Heart left ventricle (tissue), 16 donors: ENCODE results near the gene PTPRN2. TPM values are rescaled to one million over a fixed set of nuclear protein-coding genes. Genes with fewer than 3 reads are reported as not detected.

ENCODE experiments used
- ATAC-seq, 4 donors: fragments of 200-7000 bp; cut with Tn5 transposase; one replicate each; pipeline ENCODE4 v1.9.1; 2020 to 2022; ENCODE audit warnings: moderate library complexity in 4 of 4, mild to moderate bottlenecking in 3 of 4, moderate number of reproducible peaks in 1 of 4
- DNase-seq, 5 donors: peaks; one replicate each; pipeline ENCODE4 v3.0.0-alpha.2; 2020
- H3K27ac ChIP-seq, 12 donors: fragments of 200-600 bp; sonication (generic) in 4 of 12; one replicate each; pipeline versions ENCODE4 v1.5.0 to v1.8.0; 2016 to 2022; ENCODE audit warnings: mild to moderate bottlenecking in 2 of 12
- H3K27me3 ChIP-seq, 9 donors: fragments of 200-600 bp; sonication (generic) in 2 of 9; one replicate each; pipeline versions ENCODE4 v1.5.1 to v1.8.0; 2016 to 2022; ENCODE audit warnings: mild to moderate bottlenecking in 3 of 9
- H3K36me3 ChIP-seq, 9 donors: fragments of 200-600 bp; sonication (generic) in 2 of 9; one replicate each; pipeline versions ENCODE4 v1.5.0 to v1.8.0; 2018 to 2022; ENCODE audit warnings: mild to moderate bottlenecking in 2 of 9
- H3K4me1 ChIP-seq, 12 donors: fragments of 200-600 bp; sonication (generic) in 4 of 12; one replicate each; pipeline versions ENCODE4 v1.5.0 to v1.8.0; 2016 to 2022; ENCODE audit warnings: mild to moderate bottlenecking in 3 of 12
- H3K4me3 ChIP-seq, 12 donors: fragments of 200-600 bp; sonication (generic) in 4 of 12; one replicate each; pipeline versions ENCODE4 v1.5.0 to v1.8.0; 2017 to 2022; ENCODE audit warnings: mild to moderate bottlenecking in 9 of 12, moderate library complexity in 4 of 12
- H3K9me3 ChIP-seq, 12 donors: fragments of 200-600 bp; sonication (generic) in 4 of 12; one replicate each; pipeline versions ENCODE4 v1.5.0 to v1.8.0; 2016 to 2022; ENCODE audit warnings: mild to moderate bottlenecking in 1 of 12
- POLR2A ChIP-seq, 2 donors: fragments of 450-650 bp; IDR thresholded peaks; one replicate each; pipeline ENCODE4 v1.6.1; 2017; ENCODE audit warnings: antibody characterized with exemption in 2 of 2, mild to moderate bottlenecking in 2 of 2, moderate library complexity in 2 of 2
- WGBS, 4 donors: extraction: QIAGEN DNeasy Blood & Tissue Kit in 2 of 4; methylation state at CpG; one replicate each; pipeline versions ENCODE4 v1.1.5 to v1.1.7; 2013 to 2018; 5-methylcytosine and 5-hydroxymethylcytosine counted together
- intact Hi-C, 10 donors: fragments of 100-400 bp; cut with DNase I; formaldehyde crosslinking; loops; one replicate each; pipeline versions ENCODE4 v1.11.1 to v1.14.2; 2022
- polyA plus RNA-seq, 2 donors: library from polyadenylated mRNA; stranded (reverse); fragments of 200-250 nt; gene quantifications; one replicate each; pipeline ENCODE4 v1.2.3, GENCODE V29; 2013
- total RNA-seq, 9 donors: library from RNA; depleted of rRNA in 2 of 9; stranded (reverse); fragments of >200 nt in 2 of 9; fragmentation: NEBNext Ultra II Directional in 3 of 9; extraction: Animal tissue kit (Norgen Biotek cat#: 25700) in 3 of 9; gene quantifications; one replicate each; pipeline versions ENCODE4 v1.1.0 to v1.2.4, GENCODE V29; 2016 to 2023
- TF ChIP-seq, protein P1 (sequence below), 12 donors: fragments of 200-600 bp; sonication (generic) in 4 of 12; IDR thresholded peaks; one replicate each; pipeline versions ENCODE4 v1.5.0 to v1.8.0; 2018 to 2022; ENCODE audit warnings: antibody characterized with exemption in 12 of 12, mild to moderate bottlenecking in 5 of 12
- donor health status: ischemic (EF 13 %, LVEDD 7.1; RV severe dilation, severe dysfunction).
- donor health status: healthy with polysubstance abuse.
- donor health status: DM: no; HTN: yes; CAD: no.
- donor health status: DM: no; HTN: no; CAD: no.
- donor health status: ischemic (EF 25% LVEDD 6.9; RV normal size, moderate dysfunction).
- donor health status: ischemic (EF 25% LVEDD 5.7; RV mildly dilated, moderate dysfunction).
- donor health status: healthy.
- donor health status: DM: yes; HTN: yes; CAD: no.
- donor health status: ischemic (EF 35%, LVEDD 5.7; RV mildly dilated, moderate dysfunction).
- donor health status: nonischemic (EF 11% LVEDD 7.7; RV severe dilation, severe dysfunction).
- donor health status: DM: yes; HTN: yes; CAD: no.
- donor health status: PGD.
- donor health status: ischemic (EF 29% LVEDD 5.4; RV normal size, mild dysfunction).
- donor health status: nonischemic (EF 23%, LVEDD 6.1; RV moderate dilation, normal function).

PTPRN2 gene
- total and polyA plus RNA-seq, 11 donors = 0.61 to 2.3 (median 1.3) TPM

DNA sequence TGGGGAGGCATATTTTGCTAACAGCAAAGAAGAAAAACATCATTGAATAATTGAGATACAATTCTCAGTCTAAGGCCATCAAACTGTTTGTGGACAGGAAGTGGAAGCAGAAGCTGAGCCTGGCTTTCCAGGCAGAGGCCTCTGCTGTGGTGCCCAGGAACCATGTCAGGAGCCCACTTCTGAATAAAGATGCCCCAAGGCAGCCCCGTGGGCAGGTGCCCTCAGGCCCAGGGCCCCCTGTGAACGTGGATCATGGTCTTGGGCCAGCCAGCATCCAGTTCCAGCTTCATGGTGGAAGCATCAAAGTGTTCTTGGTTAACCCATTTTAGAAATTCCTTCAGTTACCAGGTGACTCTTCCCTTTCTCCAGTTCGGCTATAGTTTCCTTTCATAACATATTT lies 346.8 kb downstream of the PTPRN2 start:
- DNase-seq = no peak
- no peak for ATAC-seq

DNA sequence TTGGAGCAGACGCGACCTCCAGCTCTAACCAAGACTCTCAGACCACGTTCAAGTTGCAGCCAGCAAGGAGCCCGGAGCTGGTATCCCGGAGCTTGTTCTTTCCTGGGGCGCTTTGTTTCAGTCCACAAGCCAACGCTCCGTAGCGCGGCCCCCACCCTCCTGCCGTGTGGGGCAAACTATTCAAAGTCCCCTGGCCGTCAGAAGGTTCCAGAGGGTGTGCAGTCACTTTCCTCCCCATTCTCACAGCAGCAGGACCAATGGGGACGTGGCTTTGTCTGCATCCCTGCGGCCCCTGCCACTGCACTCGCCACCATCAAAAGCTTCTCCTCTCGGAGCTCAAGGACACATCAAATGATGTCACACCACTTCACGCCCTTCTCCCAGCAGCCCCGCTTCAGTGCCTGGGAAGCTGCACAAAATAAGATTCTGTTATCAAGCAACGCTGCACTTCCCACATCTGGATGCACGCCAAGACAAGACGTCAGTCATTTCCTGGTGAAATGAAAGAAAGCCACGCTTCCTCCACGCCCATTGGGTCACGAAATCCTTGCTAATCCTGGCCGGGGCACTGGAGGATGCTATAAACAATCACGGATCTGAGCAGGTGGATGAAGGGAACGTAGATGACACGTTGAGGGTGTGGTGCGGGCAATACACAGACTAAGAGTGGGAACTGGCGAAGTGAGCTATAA lies 348.2 kb downstream of the PTPRN2 start:
- intact Hi-C loops = loop anchor here in 1 of 10 donors (2.0 kb wide), 1 partner anchor 77 kb away; no protein-coding TSS in a partner anchor
- 48 to 64% (median 56%) methylated on average over 30 of the region's 30 CpGs for WGBS, 4 donors
- Histone ChIP-seq H3K27me3 (no peaks in the 10 kb centered on the region), H3K27ac (peak overlapping the region in 4 of 12 donors; percentile 32 to 52 (median 43)), H3K4me1 (no peaks in the 10 kb centered on the region), H3K4me3 (peak overlapping the region in 5 of 12 donors; percentile 3 to 31 (median 19)), H3K36me3 (no peaks in the 10 kb centered on the region), H3K9me3 (peaks cover 0 to 5% (median 0%) of the 10 kb centered on the region in 12 donors)
- DNase-seq (peak in 4 of 5 donors; percentile 47 to 74 (median 60)), ATAC-seq (peak in 3 of 4 donors; percentile 31 to 72 (median 51))
- TF ChIP-seq, protein P1, sequence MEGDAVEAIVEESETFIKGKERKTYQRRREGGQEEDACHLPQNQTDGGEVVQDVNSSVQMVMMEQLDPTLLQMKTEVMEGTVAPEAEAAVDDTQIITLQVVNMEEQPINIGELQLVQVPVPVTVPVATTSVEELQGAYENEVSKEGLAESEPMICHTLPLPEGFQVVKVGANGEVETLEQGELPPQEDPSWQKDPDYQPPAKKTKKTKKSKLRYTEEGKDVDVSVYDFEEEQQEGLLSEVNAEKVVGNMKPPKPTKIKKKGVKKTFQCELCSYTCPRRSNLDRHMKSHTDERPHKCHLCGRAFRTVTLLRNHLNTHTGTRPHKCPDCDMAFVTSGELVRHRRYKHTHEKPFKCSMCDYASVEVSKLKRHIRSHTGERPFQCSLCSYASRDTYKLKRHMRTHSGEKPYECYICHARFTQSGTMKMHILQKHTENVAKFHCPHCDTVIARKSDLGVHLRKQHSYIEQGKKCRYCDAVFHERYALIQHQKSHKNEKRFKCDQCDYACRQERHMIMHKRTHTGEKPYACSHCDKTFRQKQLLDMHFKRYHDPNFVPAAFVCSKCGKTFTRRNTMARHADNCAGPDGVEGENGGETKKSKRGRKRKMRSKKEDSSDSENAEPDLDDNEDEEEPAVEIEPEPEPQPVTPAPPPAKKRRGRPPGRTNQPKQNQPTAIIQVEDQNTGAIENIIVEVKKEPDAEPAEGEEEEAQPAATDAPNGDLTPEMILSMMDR (IDR thresholded peaks at IDR 0.05) = no peak
- TF ChIP-seq POLR2A (IDR thresholded peaks at IDR 0.05) = no peak

More for the DNA sequence above, 346.8 kb downstream of the PTPRN2 start:
- TF ChIP-seq, protein P1 (IDR thresholded peaks at IDR 0.05) = no peak
- TF ChIP-seq POLR2A (IDR thresholded peaks at IDR 0.05) = no peak
- H3K4me3 ChIP-seq = no peak overlapping the region
- no peaks in the 10 kb centered on the region for H3K4me1 ChIP-seq
- H3K36me3 ChIP-seq = no peaks in the 10 kb centered on the region
- no peaks in the 10 kb centered on the region for H3K27me3 ChIP-seq
- WGBS, 4 donors = 51 to 89% (median 80%) methylated on average over 3 of the region's 3 CpGs
- H3K27ac ChIP-seq = no peak overlapping the region
- no peaks in the 10 kb centered on the region for H3K9me3 ChIP-seq
- intact Hi-C loops = no loop called here

DNA sequence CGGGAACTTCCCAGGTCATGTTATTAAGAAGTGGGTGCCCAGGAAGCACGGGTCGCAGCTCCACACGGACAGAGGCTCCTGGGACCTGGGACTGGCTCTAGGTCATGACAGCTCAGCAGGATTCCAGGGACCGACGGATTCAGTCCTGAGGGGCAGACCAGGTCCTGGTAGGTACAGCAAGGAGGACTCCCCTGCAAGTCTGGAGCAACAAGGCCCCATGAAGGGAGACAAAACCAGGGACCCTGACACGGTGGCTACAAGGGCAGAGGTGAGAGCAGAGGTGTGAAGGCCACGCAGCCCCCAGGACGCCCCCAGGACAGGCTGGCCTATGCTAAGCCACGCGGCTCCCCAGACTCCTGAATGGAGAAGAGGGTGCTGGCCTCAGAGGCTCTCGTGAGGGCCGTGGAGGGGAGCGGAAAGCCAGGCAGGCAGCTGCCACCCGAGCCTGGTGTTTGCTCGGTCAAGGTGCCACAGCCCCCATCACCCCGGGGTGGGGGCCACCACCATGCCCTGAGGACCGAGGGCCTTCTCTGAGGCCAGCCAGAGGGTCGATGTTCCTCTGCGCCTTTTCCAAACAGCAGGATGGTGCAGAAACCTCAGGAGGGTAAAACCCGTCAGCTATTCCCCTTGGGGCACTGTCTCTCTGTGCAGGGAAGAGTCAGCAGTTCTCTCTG lies 348.9 kb downstream of the PTPRN2 start:
- H3K4me1 ChIP-seq = no peaks in the 10 kb centered on the region
- peak overlapping the region in 2 of 12 donors; percentile 12 to 31 for H3K4me3 ChIP-seq
- ATAC-seq (no peak), DNase-seq (no peak)
- WGBS, 4 donors = 67 to 79% (median 72%) methylated on average over 20 to 21 of the region's 21 CpGs
- H3K36me3 ChIP-seq = no peaks in the 10 kb centered on the region
- H3K27ac ChIP-seq = peak overlapping the region in 3 of 12 donors; percentile 35 to 52 (median 51)
- TF ChIP-seq, protein P1 (IDR thresholded peaks at IDR 0.05) = no peak
- TF ChIP-seq POLR2A (IDR thresholded peaks at IDR 0.05) = no peak
- no peaks in the 10 kb centered on the region for H3K27me3 ChIP-seq
- intact Hi-C loops = loop anchor here in 1 of 10 donors (2.0 kb wide), 1 partner anchor 78 kb away; no protein-coding TSS in a partner anchor
- peaks cover 0 to 8% (median 0%) of the 10 kb centered on the region in 12 donors for H3K9me3 ChIP-seq
